ENCODE results near the gene LRCH4.

The LRCH4 gene

DNA sequence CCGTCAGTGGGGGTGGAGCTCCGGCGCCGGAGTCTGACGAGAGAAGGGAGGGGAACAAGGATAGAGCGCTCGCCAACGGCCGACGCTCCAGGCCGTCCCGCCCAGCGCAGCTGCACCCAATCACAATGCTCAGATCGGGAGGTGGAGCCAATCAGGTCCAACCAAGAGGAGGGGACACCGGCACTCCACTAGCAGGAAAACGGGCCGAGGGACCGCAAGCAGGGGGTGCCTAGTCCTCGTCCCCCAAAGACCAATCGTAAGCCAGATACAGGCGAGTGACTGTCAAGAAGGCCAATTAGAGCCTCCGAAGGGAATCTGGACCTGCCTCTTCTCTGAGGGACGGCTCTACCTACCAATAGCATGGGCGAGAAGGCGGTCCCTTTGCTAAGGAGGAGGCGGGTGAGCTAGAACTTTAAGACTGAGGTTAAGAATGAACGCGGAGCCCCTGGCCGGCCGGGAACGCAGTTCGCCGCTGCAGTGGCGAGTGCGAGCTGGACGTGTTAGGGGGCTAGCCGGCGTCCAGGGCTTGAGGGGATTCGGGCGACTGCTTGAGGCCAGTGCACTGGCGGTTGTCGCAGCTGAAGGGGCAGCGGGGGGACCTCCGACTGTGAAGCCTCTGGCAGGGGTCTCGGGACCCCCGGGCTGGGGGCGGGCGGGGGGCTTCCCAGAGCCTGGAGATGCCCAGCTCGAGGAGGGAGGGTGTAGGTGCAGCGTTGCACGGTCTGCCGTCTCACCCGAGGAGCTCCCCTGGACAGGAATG is 517 bp upstream of the LRCH4 start, which contains the start of gene FBXO24:
Gene FBXO24 (plus strand): TSS at position 63 of the 760 bp plus-strand sequence. CDS start 298 bp downstream, at position 361.
- H3K27me3 ChIP-seq (ENCODE audit: control insufficient read depth, low read length), result no peaks in the 10 kb centered on the region
- H3K27ac ChIP-seq (ENCODE audit: low read depth, low read length), result peak within 1 kb of the TSS; percentile 93
- peaks cover 5% of the 10 kb centered on the region; the same call in 1 of the 2 replicates for H4K20me1 ChIP-seq (ENCODE audit: control insufficient read depth, insufficient read depth, low read depth, low read length)
- H3K4me2 ChIP-seq (ENCODE audit: low read length), result peak within 1 kb of the TSS; percentile 91
- H3K9me2 ChIP-seq (replicated peaks; ENCODE audit: control insufficient read depth, low read length), result no peaks in the 10 kb centered on the region
- peaks cover 25% of the 10 kb centered on the region for H3K36me3 ChIP-seq (ENCODE audit: control insufficient read depth, low read length)
- H3K79me2 ChIP-seq (ENCODE audit: control insufficient read depth, low read length), result peaks cover 33% of the 10 kb centered on the region
- peak within 1 kb of the TSS; percentile 83 for H3K4me3 ChIP-seq (ENCODE audit: low read length)
- peaks cover 18% of the 10 kb centered on the region for H3F3A ChIP-seq (ENCODE audit: control insufficient read depth, insufficient read depth)
- no peaks in the 10 kb centered on the region for H3K9me3 ChIP-seq (ENCODE audit: control insufficient read depth, insufficient read depth, low read length)
- peaks cover 36% of the 10 kb centered on the region for H3K4me1 ChIP-seq (ENCODE audit: control insufficient read depth, low read length)
- TF ChIP-seq, protein P1, sequence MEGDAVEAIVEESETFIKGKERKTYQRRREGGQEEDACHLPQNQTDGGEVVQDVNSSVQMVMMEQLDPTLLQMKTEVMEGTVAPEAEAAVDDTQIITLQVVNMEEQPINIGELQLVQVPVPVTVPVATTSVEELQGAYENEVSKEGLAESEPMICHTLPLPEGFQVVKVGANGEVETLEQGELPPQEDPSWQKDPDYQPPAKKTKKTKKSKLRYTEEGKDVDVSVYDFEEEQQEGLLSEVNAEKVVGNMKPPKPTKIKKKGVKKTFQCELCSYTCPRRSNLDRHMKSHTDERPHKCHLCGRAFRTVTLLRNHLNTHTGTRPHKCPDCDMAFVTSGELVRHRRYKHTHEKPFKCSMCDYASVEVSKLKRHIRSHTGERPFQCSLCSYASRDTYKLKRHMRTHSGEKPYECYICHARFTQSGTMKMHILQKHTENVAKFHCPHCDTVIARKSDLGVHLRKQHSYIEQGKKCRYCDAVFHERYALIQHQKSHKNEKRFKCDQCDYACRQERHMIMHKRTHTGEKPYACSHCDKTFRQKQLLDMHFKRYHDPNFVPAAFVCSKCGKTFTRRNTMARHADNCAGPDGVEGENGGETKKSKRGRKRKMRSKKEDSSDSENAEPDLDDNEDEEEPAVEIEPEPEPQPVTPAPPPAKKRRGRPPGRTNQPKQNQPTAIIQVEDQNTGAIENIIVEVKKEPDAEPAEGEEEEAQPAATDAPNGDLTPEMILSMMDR (IDR thresholded peaks at IDR 0.05; ENCODE audit: low read depth, low read length, poor library complexity, severe bottlenecking), result no peak
- TF ChIP-seq EZH2phosphoT487 (IDR thresholded peaks at IDR 0.05; ENCODE audit: borderline replicate concordance, low read length), result no peak

DNA sequence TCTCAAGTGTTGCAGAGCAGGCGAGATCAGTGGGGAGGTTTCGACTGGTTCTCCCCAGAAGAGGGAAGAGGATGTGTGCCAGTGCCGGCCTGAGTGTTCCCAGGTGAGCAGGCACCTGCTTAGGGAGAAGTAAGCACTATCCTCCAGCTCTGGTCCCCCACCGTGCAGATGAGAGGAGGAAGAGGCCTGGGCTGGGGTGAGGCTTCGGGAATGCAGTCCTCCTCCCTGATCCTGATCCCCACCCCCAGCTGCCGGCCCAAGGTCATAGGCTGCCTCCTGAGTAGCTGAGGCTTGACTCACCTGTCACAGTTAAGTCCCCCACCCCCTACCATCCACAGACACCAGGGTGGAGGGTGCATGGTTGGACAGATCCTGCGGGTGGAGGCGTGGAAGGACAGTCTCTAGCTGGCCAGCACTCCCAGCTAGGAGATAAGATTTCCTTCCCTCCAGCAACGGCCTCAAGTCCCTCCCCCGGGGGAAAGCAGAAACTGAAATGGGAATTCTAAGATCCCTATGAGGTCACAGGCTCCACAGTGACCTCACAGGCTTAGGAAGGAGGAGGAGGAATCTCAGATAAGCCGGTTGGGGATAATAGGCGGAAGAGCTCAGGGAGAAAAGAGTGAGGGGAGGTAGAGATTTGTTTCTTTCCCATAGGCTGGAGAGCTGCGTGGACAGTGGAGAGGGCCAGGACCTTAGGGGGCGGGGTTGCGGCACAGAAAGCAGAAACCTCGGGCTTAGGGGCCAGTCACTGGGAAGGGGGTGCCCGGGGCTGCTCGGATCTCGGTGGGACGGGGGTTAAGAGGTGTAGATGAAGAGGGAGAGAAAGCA is 1.0 kb downstream of the LRCH4 start:
- Histone ChIP-seq H3F3A (ENCODE audit: control insufficient read depth, insufficient read depth) (peaks cover 18% of the 10 kb centered on the region), H4K20me1 (ENCODE audit: control insufficient read depth, insufficient read depth, low read depth, low read length) (peaks cover 5% of the 10 kb centered on the region; the same call in 1 of the 2 replicates), H3K4me3 (ENCODE audit: low read length) (peak overlapping the region; percentile 78), H3K27ac (ENCODE audit: low read depth, low read length) (peak overlapping the region; percentile 93), H3K4me1 (ENCODE audit: control insufficient read depth, low read length) (peaks cover 36% of the 10 kb centered on the region), H3K4me2 (ENCODE audit: low read length) (peak overlapping the region; percentile 87), H3K36me3 (ENCODE audit: control insufficient read depth, low read length) (peaks cover 40% of the 10 kb centered on the region), H3K79me2 (ENCODE audit: control insufficient read depth, low read length) (peaks cover 33% of the 10 kb centered on the region), H3K9me2 (replicated peaks; ENCODE audit: control insufficient read depth, low read length) (no peaks in the 10 kb centered on the region), H3K9me3 (ENCODE audit: control insufficient read depth, insufficient read depth, low read length) (no peaks in the 10 kb centered on the region), H3K27me3 (ENCODE audit: control insufficient read depth, low read length) (no peaks in the 10 kb centered on the region)
- TF ChIP-seq EZH2phosphoT487 (IDR thresholded peaks at IDR 0.05; ENCODE audit: borderline replicate concordance, low read length), result no peak
- TF ChIP-seq, protein P1 (IDR thresholded peaks at IDR 0.05; ENCODE audit: low read depth, low read length, poor library complexity, severe bottlenecking), result no peak

DNA sequence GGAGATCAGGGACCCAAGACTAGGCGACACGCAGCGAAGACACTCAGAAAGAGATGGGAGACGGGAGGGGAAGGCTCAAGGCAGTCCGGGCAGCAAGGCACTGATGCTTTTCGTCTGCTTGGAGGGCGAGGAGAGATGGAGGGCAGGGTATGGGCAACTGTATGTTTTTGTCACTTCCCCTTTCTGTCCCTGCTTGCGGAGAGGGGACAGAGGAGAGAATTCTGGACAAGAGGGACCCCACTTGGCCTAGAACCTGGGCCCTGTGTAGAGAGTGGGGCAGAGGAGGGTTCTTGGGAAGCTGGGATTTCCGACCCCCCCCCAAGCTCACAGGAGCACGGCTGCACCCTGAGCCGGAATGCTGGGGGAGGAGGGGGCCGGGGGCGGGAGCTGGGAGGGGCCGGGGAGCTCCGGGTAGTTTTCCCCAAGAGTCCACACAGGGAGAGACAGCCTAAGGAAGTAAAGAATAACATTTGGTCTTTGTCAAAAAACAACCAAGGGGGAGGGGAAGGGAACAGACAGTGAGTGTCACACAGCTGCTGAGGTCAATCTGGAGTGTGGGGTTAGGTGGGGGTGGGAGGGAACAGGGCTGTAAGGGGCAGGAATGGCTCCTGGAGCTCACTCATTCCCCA is 1.8 kb downstream of the LRCH4 start:
- Histone ChIP-seq H3F3A (ENCODE audit: control insufficient read depth, insufficient read depth) (peaks cover 18% of the 10 kb centered on the region), H3K4me1 (ENCODE audit: control insufficient read depth, low read length) (peaks cover 36% of the 10 kb centered on the region), H3K27ac (ENCODE audit: low read depth, low read length) (peak overlapping the region; percentile 93), H3K36me3 (ENCODE audit: control insufficient read depth, low read length) (peaks cover 45% of the 10 kb centered on the region), H3K27me3 (ENCODE audit: control insufficient read depth, low read length) (no peaks in the 10 kb centered on the region), H3K4me3 (ENCODE audit: low read length) (peak overlapping the region; percentile 78), H3K9me3 (ENCODE audit: control insufficient read depth, insufficient read depth, low read length) (no peaks in the 10 kb centered on the region), H4K20me1 (ENCODE audit: control insufficient read depth, insufficient read depth, low read depth, low read length) (peaks cover 5% of the 10 kb centered on the region; the same call in 1 of the 2 replicates), H3K9me2 (replicated peaks; ENCODE audit: control insufficient read depth, low read length) (no peaks in the 10 kb centered on the region), H3K4me2 (ENCODE audit: low read length) (peak overlapping the region; percentile 87), H3K79me2 (ENCODE audit: control insufficient read depth, low read length) (peaks cover 33% of the 10 kb centered on the region)
- no peak for TF ChIP-seq EZH2phosphoT487 (IDR thresholded peaks at IDR 0.05; ENCODE audit: borderline replicate concordance, low read length)
- TF ChIP-seq, protein P1 (IDR thresholded peaks at IDR 0.05; ENCODE audit: low read depth, low read length, poor library complexity, severe bottlenecking), result no peak
